Measurements from ENCODE around the gene PSRC1. TPM values are rescaled to one million over a fixed set of nuclear protein-coding genes. Genes with fewer than 3 reads are reported as not detected.

The PSRC1 gene
- 42.7 and 44.5 TPM in 2 replicates for total RNA-seq (2014; rRNA removed; shearing (Covaris generic))
- 40.7 and 43.7 TPM in 2 replicates for total RNA-seq (2022)
- Bru-seq, nascent RNA = percentile 58 among the genes with signal in this experiment
- BruChase-seq, experiment 1, labeled RNA remaining after a 6-hour chase = percentile 59 among the genes with signal in this experiment
- BruChase-seq, experiment 2, labeled RNA remaining after a 2-hour chase = percentile 63 among the genes with signal in this experiment
- long read RNA-seq, transcript PSRC1-204 (8 exons, 1,742 nt) = major isoform, 10 of 73 reads
- long read RNA-seq, transcript PSRC1-203 (8 exons, 1,717 nt) = minor isoform, 6 of 73 reads
- long read RNA-seq, partial matches to known transcripts = 7 of 73 reads
- long read RNA-seq, other reads (novel, unspliced or antisense) = 46 of 73 reads

GRCh38 chr1:109282952-109283747, at the start of gene PSRC1:
Gene PSRC1, minus strand, starts transcription at chr1:109283145.
- H3K79me2 ChIP-seq (ENCODE audit: insufficient read depth, low read depth, low read length) = peaks cover 7% of the 10 kb centered on the region; the same call in 1 of the 2 replicates
- peak; percentile 94 for DNase-seq (ENCODE audit: low spot score)
- H3K4me3 ChIP-seq (ENCODE audit: low read depth, low read length, poor library complexity, severe bottlenecking) = peak within 1 kb of the TSS; percentile 77
- no peaks in the 10 kb centered on the region for H3K9me2 ChIP-seq (ENCODE audit: insufficient read depth, low read length)
- intact Hi-C loops (cut with micrococcal nuclease; ENCODE audit: unreplicated experiment) = loop anchor here (1.0 to 5.0 kb wide), 2 partner anchors 115 to 199 kb away; partner anchors contain the start of gene ATXN7L2
- TF ChIP-seq EZH2phosphoT487 (IDR thresholded peaks at IDR 0.05; ENCODE audit: borderline replicate concordance, low read depth, low read length) = no peak
- peak; percentile 70 for TF ChIP-seq CTCF (conservative IDR thresholded peaks at IDR 0.05; ENCODE audit: low read length)
- H3K9me3 ChIP-seq (ENCODE audit: low read length) = no peaks in the 10 kb centered on the region
- H3K27ac ChIP-seq (ENCODE audit: low read depth, low read length, poor library complexity, severe bottlenecking) = peak within 1 kb of the TSS; percentile 60
- BruUV-seq (replicated peaks) = TSS peak; percentile 98
- POLR2A ChIA-PET = interaction anchor here (0.6 to 1.6 kb wide), 13 partner anchors 13 to 247 kb away, joined by 3 to 14 read pairs (median 4); partner anchors contain the start of genes MYBPHL, PSMA5 and SORT1
- H3K36me3 ChIP-seq (ENCODE audit: insufficient read depth, low read length) = peaks cover 30% of the 10 kb centered on the region
- CTCF ChIA-PET (ENCODE audit: unreplicated experiment) = interaction anchor here (0.9 to 1.2 kb wide), 4 partner anchors 109 to 116 kb away, joined by 3 to 5 read pairs (median 5); partner anchors contain the start of gene SORT1
- no peaks in the 10 kb centered on the region for H4K20me1 ChIP-seq (ENCODE audit: insufficient read depth, low read length)
- H2AFZ ChIP-seq (ENCODE audit: low read length) = peak within 1 kb of the TSS; percentile 71
- peaks cover 17% of the 10 kb centered on the region for H3K4me1 ChIP-seq (ENCODE audit: insufficient read depth, low read length, poor library complexity, severe bottlenecking)
- peak within 1 kb of the TSS; percentile 92 for H3K4me2 ChIP-seq (ENCODE audit: low read length)

- Histone ChIP-seq H3K79me2 (ENCODE audit: insufficient read depth, low read depth, low read length) (no peaks in the 10 kb centered on the region), H3K27ac (ENCODE audit: low read depth, low read length, poor library complexity, severe bottlenecking) (no peak overlapping the region), H3K4me2 (ENCODE audit: low read length) (no peak overlapping the region), H4K20me1 (ENCODE audit: insufficient read depth, low read length) (no peaks in the 10 kb centered on the region), H3K36me3 (ENCODE audit: insufficient read depth, low read length) (peaks cover 92% of the 10 kb centered on the region), H3K9me3 (ENCODE audit: low read length) (peaks cover 27% of the 10 kb centered on the region; the same call in 1 of the 2 replicates), H3K4me1 (ENCODE audit: insufficient read depth, low read length, poor library complexity, severe bottlenecking) (no peaks in the 10 kb centered on the region), H3K4me3 (ENCODE audit: low read depth, low read length, poor library complexity, severe bottlenecking) (no peak overlapping the region), H2AFZ (ENCODE audit: low read length) (no peak overlapping the region), H3K9me2 (ENCODE audit: insufficient read depth, low read length) (no peaks in the 10 kb centered on the region)
- BruUV-seq (replicated peaks) = no TSS peak
- peak; percentile 15 for DNase-seq (ENCODE audit: low spot score)
- TF ChIP-seq EZH2phosphoT487 (IDR thresholded peaks at IDR 0.05; ENCODE audit: borderline replicate concordance, low read depth, low read length) (no peak), CTCF (conservative IDR thresholded peaks at IDR 0.05; ENCODE audit: low read length) (no peak)
- intact Hi-C loops (cut with micrococcal nuclease; ENCODE audit: unreplicated experiment) = no loop called here
- ChIA-PET CTCF (ENCODE audit: unreplicated experiment) (no interaction called here), POLR2A (interaction anchor here (0.6 to 1.0 kb wide), 4 partner anchors 10 to 43 kb away, joined by 3 to 4 read pairs (median 3); no protein-coding TSS in a partner anchor)
These were observed 48.2 kb upstream of the PSRC1 start for GRCh38 chr1:109331113-109331512.

All from OCI-LY7 (cell line).